Activated gamma-delta T cell (primary cell): Measurements from ENCODE around the gene EXOSC2.
"Not testable (repeated sequence)": the region's sequence is repeated elsewhere in the genome, so short reads cannot be mapped to it uniquely, and the experiment has no call there.

ENCODE experiments used
- DNase-seq: peaks from one replicate; lab custom pipeline; 2025; lab: John Stamatoyannopoulos, UW

EXOSC2 gene

DNA sequence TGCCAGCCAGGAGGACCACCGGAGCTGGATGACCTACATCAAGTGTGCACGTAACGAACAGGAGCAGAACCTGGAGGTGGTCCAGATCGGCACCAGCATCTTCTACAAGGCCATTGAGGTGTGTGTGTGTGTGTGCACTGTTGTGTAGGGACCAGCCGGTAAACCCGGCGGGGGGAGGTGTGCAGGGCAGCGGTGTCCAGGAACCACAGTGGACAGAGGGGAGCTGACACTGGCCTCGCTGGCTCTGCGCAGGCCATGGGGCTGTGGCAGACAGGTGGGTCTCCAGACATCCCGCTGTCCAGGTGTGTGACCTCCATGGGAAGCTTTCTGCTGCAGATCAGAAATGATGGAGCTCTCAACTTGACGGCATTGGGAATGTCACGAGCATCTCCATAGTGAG, 25.4 kb upstream of the EXOSC2 start:
- DNase-seq = no peak

DNA sequence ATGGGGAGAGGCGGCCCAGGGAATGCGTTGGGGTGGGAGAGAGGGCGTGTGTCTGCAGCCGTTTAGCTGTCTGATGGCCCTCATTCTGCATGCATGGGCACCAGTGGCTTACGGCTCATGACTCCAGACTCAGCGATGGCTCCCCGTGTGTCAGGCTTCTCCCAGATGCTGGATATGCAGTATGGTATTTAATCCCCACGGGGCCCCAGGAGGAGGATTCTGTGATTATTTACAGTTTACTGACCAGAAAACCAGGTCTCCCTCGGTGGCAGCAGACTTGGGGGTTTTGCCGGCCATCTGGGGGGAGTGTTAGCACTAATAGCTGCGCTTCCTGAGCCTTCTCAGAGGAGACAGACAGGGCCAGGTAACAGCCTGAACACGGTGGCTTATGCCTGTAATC, 24.9 kb upstream of the EXOSC2 start:
- DNase-seq = no peak

DNA sequence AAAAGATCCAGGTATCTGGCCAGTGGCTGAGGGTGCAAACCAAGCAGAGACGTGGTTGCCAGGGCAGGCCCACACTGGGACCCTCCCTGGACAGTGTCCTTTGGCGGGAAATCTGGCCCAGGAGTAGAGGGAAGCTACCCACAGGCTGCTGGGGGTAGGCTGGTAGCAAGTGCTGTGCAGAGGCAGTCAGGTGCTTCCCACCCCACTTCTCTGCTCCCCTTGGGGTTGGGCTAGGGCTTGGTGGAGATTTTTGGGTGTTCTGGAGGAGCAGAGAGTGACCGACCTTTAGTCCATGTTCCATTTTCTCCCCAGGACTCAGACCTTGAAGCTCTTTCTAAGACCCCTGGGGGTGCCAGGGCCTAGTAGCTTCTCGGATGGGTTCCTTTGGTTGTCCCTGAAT, 23.6 kb upstream of the EXOSC2 start:
- no peak for DNase-seq

DNA sequence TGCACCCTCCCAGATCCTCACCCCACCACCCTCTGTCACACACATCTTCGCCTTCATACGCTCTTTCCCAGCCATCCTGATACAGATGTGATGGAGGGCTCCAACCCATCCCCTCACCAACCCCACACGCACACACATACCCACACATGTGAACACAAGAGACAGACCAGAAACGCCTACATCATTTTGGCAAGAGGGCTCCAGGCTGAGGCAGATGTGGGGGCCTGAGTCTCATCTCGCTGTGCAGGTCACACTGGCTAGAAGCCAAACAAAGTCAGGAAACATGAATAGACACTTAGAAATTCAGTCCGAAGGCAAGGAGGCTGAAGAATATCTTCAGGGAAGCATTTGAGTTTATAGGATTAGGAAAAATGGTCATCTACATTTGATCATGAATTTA, 22.9 kb upstream of the EXOSC2 start:
- no peak for DNase-seq

DNA sequence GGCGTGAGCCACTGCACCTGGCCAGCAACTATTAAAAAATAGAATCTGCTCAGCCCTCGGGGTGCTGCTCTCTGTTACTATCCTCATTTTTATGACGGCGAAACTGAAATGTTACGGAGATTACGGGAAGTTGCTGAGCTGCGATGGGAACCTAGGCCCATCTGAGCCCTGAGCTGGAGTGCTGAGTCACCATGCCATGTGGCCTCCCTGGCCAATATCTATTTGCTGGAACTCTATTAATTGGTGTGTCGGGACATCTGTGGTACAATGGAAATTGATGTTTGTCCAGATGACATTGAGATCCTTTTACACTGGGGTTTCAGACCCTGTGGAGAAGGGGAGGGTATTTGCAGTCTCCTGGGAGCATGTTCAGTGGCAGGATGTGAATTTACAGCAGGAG, 21.1 kb upstream of the EXOSC2 start:
- DNase-seq = no peak

DNA sequence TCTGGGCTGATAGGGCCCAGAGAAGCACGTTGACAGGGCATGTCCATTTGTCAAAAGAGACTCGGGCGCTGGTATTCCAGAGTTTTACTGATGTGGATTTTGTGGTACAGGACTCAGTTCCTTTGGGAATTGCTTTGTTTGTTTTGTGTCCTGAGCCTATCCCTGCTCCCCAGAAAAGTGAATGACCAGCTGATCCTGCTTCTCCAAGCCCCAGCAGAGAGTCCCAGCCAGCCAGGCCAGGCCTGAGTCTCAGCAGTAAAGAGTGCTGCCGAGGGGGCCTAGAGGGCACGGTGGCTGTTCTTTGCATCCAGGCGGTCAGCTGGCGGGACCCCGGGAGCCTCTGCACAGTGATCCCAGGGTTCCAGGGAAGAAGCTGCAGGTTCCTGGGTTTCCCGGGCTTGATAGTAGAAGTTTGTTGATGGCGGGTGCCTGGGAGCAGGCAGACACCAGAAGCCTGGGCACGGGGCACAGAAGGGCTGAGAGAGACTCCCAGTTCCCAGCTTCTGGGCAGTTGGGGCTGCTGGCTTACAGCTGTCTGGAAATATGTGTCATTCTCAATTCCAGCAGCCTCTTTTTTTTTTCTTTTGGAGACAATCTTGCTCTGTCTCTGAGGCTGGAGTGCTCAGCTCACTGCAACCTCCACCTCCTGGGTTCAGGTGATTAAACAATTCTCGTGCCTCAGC, 20.5 kb upstream of the EXOSC2 start:
- no peak for DNase-seq

DNA sequence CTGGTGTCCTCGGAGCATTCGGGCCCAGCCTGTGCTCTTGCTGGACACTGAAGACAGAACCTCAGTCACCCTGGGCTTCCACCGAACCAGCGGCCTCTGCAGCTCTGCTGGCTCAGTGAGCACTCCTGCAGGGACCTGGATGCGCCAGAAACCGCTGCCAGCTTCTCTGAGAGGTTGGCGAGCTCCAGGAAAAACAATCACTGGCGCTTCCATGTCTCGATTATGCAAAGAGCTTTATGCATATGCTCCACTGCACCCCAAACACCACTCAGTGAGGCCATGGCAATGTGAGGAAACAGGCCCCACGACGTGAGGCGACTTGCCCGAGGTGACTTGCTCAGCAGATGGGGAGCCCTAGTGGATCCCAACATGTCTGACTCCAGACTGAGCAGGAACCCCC, 18.2 kb upstream of the EXOSC2 start:
- DNase-seq = no peak

DNA sequence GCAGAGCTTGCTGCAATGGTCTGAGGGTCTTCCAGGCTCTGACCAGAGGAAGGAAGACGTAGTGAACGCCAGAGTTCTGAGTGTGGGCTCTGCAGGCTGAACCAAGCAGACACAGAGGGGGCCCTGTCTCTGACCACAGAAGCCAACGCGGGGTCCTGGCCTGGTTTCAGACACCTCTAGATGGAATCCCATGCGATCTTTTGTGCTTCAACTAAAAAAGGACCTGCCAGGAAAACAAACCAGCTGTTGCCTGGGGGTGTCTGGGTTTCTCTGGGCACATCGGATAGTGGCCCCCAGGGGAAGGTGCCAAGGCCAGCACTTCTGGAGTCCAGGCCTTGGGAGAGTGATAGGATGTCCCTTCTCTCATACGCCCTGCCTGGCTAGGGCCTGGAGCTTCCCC, 16.3 kb upstream of the EXOSC2 start:
- no peak for DNase-seq

DNA sequence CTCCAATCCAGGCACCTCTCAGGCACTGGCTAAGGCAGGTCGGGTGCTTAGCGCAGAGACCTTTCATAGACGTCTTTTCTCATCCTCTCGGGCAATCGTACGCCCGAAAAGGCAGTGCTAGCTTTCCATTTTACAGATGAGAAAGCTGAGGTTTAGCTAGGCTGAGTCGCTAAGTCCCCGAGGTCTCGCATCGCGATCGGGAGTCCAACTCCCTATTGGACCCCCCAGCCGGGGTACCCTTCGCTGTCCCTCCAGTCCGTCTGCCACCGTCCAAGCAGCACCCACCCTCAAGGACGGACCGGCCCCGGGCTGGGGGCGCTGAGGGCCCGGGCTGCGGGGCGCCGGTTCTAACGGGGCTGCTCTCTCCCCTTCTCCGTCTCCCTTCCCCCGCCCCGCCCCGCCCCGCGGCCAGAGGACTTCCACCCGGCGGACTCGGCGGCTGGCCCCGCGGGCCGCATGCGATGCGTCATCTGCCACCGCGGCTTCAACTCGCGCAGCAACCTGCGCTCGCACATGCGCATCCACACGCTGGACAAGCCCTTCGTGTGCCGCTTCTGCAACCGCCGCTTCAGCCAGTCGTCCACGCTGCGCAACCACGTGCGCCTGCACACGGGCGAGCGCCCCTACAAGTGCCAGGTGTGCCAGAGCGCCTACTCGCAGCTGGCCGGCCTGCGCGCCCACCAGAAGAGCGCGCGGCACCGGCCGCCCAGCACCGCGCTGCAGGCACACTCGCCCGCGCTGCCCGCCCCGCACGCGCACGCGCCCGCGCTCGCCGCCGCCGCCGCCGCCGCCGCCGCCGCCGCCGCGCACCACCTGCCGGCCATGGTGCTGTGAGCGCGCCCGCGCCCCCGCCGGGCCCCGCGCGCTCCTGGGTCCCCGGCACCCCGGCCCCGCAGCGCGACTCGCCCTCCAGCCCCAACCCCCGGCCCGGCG, 12.5 kb upstream of the EXOSC2 start:
- DNase-seq = peak; percentile 49

DNA sequence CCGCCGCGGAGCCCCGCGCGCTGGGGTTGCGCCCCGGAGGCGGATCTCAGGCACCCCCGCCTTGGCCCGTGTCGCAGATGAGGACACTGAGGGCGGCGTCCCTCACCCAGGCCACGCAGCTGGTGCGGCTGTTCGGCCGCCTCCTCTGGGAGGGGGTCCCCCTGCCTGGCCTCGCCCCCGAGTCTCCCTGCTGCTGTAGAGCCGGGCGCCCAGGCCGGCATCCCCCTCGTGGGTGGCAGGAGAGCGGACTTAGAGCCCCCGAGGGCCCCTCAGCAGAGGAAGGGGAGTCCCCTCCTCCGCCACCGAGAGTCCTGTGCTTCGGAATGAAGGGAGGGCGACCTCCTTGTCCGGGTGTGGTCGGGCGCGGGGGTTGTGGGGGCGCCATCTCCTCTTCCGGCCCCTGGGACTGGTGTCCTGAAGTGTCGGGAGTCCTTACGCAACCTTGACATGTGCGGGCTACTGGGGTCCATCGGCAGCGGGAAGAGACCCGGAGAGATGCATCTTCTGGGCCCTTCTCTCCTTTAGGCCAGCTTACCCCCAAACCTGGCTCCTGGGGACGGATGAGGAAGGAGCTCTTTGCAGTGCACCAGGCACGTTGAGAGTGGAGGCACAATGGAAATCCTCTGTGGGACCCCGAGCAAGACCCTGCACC, 11.7 kb upstream of the EXOSC2 start:
- no peak for DNase-seq

DNA sequence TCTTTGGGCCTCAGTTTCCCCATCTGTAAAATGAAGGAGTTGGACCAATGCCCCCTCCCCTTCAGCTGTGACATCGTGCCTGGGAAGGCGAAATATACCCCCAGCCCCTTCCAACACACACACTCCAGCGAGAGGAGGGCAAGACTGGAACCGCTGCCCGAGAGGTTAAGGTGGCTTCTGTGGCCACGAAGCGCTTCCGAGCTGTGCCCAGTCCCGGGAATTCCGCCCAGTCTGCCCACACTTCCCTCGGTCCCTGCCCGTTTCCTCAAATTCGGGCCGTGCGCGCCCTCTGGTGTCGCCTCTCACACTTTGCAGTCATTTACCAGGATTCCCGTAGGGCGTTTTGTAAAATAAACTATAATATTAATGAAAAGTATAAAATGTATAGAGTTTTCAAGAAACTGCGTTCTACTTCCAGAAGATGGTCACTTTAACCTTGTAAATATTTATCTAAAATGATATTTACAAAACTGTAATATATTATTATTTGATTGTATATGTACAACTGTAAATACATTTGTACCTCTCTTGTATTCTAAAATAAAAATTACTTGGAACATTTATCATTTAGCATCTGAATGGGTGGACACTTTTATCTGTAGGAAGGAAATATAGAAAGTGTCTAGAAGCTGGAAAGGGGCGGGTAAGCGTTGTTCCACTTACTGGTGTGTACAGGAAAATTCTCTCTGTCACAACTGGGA, 11.0 kb upstream of the EXOSC2 start:
- no peak for DNase-seq

DNA sequence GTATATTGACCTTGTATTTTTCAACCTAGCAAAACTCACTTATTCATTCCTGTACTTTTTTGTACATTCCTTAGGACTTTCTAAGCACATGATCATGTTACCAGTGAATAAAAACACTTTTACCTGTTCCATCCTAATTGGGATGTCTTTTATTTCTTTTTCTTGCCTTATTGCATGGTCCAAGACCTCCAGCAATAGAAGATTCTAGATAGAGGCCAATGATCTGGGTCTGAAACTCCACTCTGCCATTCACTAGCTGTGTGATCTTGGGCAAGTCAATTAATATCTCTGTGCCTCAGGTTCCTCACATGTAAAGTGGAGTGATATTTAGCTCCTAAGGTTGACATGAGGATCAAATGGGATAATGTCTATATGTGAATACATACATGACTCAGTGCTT, 8.5 kb upstream of the EXOSC2 start:
- no peak for DNase-seq

DNA sequence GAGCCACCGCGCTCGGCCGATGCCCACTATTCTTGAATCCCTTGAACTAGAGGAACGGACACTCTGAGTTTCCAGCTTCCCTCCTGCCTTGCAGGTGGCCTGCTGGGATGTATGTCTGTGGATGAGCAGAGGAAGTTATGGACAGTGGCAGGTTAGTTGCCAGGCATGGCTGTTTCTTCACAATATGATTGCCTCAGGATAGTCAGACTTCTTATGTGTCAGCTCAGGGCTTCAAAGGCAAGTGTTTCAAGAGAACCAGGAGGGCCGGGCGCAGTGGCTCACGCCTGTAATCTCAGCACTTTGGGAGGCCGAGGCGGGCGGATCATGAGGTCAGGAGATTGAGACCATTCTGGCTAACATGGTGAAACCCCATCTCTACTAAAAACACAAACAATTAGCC, 7.6 kb upstream of the EXOSC2 start:
- DNase-seq = not testable (repeated sequence)

DNA sequence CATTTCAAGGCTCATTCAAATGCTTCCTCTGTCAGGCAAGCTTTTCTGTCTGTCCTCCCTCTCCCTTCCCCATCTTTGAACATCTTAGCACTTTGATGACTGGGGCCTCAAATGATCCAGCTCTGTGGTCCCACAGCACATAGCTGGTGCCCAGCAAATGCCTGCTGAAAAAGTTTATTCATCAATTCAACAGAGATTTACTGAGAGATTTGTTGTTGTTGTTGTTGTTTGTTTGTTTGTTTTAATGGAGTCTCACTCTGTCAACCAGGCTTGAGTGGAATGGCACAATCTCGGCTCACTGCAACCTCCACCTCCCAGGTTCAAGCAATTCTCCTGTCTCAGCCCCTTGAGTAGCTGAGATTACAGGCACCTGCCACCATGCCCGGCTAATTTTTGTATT, 6.0 kb upstream of the EXOSC2 start:
- no peak for DNase-seq

DNA sequence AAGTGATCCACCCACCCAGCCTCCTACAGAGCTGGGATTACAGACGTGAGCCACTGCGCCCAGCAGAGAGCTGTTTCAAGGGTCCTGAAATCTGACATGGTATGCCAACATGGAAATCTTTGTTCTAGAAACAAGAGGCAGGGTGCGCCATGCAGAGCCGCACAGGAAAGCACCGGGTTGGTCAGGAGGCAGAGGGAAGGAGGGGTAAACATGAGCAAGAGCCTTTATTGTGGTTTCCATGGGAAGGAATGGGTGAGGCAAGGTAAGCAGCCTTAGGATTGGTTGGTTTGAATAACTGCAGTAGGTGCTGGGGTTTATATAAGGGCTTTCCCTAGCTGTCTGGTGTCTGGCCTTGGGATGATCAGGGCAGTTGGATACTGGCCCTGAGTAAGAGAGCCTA, 5.5 kb upstream of the EXOSC2 start:
- DNase-seq = no peak

DNA sequence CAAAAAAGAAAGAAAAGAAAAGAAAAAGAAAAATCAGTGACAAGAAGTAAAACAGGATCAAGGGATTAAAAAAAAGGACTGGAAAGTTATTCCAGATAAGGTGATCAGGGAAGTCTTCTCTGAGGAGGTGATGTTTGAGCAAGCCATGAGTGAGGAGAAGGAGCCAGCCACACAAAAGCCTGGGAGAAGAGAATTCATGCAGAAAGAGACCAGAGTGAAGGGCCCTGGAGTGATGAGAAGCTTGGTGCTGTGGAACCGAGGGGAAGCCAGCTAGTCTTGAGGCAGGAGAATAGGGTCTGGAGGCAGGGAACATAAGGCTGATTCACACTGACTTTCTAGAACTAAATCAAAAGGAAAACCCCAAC, 4.0 kb upstream of the EXOSC2 start:
- no peak for DNase-seq

DNA sequence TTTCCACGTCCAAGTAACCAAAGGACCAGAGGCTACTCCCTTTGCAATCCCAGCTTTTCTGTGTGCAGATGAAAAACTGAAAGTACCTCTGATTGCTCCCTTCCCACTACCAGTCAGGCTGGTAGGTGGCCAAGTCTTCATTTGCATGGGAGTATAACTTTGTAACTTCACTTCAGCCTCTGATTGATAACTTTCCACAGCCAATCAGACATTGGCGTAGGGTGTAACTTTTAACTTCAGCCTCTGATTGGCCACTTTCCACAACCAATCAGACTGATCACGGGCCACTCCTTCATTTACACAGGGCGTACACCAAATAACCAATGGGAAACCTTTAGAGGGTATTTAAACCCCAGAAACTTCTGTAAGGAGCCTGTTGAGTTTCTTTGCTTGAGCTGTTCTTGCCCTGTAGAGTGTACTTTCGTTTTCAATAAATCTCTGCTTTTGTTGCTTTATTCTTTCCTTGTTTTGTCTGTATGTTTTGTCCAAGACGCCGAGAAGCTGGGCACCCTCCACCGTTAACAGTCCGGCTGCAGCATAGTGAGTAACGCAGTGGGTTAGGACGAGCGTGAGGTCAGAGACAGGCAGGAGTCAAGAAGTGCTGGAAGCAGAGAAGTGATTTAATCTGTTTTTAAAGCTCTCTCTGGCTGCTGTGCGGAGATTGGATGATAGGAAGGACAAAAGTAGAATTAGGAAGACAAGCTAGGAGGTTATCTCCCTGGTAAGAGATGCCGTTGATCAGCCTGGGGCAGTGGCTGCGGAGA, 3.5 kb upstream of the EXOSC2 start:
- no peak for DNase-seq

DNA sequence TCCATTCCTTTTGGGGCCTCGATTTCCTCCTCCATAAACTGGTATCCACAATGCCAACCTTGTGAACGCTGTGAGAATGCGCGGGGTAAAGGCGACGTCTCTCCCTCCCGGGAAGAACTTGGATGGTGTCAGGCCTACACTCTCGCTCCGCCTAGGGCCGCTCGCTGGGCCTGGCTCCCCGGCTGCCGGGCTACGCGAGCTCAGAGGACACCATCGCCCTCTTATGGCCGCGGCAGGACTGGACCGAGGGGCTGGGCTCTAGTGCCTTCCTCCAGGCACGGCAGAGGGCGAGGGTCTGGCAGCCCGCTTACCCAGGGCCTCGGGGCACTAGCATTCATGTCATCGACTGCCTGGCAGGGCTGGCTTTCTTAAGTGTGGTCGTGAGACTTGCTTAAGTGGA, 1.3 kb upstream of the EXOSC2 start:
- DNase-seq = no peak

DNA sequence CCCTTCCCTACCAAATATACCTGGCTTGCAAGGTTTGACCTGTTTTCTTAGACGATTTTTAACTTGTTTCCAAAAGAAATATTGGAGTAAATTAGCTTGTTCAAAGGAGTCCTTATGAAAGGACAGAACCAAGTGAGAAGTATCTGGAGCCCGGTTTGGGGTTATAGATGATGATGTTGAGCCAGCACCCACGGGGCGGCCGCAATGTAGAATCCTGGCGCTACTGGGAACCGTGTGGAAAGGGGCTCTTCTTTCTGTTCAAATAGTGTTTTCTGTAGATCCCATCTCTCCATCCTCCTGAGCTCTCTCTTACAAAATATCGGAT, 517 bp upstream of the EXOSC2 start:
- DNase-seq = no peak

DNA sequence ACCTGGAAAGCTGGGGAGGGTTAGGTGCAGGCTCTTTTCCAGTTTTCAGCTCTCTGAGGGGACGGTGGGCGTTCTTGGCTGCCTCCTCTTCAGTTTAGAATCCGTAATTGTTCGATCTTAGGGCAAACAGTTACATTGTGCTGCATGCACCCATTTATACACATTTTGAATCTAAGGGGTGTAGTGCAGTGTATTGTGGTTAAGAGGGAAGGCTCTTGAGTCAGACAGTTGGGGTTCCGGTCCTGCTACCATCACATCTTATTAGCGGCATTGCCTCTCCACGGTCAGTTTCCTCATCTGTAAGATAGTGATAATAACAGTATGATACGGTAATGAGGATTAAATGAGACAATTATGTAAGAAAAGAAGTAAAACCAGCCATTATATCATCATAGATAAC, 625 bp downstream of the EXOSC2 start:
- no peak for DNase-seq

DNA sequence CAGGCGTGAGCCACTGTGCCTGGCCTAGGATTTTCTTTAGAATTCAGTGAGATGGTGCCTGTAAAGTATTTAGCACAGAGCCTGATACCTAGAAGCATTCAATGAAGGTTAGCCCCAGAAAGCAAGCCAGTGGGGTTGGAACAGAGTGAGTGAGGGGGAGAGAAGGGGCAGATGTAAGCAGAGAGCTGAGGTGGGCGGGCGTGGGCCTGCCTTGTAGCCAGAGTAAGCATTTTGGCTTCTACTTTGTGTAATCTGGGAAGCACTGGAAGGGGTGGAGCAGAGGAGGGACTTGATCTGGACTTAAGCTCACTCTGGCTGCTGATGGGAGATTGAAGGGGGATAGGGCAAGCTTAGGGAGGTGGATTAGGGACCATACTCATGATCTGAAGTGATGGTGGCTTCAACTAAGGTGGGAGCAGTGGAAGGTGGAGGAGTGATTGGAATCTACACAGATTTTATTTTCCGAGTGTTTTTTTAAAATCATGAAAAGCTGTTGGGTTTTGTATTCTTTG, 2.6 kb downstream of the EXOSC2 start:
- no peak for DNase-seq

DNA sequence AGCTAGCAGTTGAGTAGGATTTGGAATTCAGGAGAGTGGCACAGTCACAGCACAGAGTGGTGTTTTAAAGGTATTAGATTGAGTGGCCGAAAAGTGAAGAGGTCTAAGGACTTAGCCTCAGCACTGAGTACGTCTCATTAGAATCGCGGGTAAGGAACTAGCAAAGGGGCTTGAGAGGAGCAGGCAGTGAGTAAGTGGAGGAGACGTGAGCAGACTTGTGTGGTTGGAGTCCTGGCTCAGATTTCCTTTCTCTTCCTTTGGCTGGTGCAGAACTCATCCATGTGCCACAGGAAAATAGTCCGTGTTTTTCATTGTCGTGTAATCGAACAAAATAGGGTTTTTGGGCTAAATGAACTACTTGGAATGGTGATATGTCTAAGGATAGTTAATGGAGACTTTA, 3.4 kb downstream of the EXOSC2 start:
- DNase-seq = no peak
